ENCODE results near the gene KRT40.

DNA sequence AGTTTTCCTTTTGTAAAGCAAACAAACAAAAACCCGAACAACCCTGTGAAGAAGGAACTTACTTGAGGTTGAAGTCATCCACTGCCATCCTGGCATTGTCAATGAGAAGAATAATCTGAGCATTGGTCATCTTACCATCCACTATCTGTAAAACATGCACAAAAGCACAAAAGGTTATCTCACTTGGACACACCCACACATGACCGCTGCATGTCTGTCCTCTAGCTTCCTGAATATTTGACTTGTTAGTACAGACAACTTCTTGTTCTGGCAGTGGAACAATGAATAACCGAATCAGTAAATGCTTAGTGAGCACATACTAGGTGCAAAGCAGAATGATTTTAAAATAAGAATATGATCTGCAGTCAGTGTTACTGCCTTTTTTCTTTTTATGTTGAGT is 52.8 kb downstream of the KRT40 start:
- TF ChIP-seq, protein P1, sequence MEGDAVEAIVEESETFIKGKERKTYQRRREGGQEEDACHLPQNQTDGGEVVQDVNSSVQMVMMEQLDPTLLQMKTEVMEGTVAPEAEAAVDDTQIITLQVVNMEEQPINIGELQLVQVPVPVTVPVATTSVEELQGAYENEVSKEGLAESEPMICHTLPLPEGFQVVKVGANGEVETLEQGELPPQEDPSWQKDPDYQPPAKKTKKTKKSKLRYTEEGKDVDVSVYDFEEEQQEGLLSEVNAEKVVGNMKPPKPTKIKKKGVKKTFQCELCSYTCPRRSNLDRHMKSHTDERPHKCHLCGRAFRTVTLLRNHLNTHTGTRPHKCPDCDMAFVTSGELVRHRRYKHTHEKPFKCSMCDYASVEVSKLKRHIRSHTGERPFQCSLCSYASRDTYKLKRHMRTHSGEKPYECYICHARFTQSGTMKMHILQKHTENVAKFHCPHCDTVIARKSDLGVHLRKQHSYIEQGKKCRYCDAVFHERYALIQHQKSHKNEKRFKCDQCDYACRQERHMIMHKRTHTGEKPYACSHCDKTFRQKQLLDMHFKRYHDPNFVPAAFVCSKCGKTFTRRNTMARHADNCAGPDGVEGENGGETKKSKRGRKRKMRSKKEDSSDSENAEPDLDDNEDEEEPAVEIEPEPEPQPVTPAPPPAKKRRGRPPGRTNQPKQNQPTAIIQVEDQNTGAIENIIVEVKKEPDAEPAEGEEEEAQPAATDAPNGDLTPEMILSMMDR (IDR thresholded peaks at IDR 0.05) = no peak
- TF ChIP-seq POLR2A (IDR thresholded peaks at IDR 0.05) = no peak

Measured in adrenal gland (tissue), 5 donors.